Activated naive CD4-positive, alpha-beta T cell treated with anti-CD3 and anti-CD28 coated beads, Interleukin-2, amount 50 U/mL, for 24 hours (primary cell): Measurements from ENCODE around the gene MAP7D2.
"Not testable (repeated sequence)": the region's sequence is repeated elsewhere in the genome, so short reads cannot be mapped to it uniquely, and the experiment has no call there.

ENCODE experiments used
- H3K27ac Mint-ChIP-seq: one replicate; pipeline ENCODE4 v1.8.0; 2021; ENCODE audit warnings: mild to moderate bottlenecking, mixed read lengths
- H3K27me3 Mint-ChIP-seq: one replicate; pipeline ENCODE4 v1.8.0; 2021; ENCODE audit warnings: mixed read lengths
- H3K36me3 Mint-ChIP-seq: one replicate; pipeline ENCODE4 v1.8.0; 2021; ENCODE audit warnings: mixed read lengths
- H3K4me1 Mint-ChIP-seq: one replicate; pipeline ENCODE4 v1.8.0; 2021; ENCODE audit warnings: mixed read lengths
- H3K4me3 Mint-ChIP-seq: one replicate; pipeline ENCODE4 v1.8.0; 2021; ENCODE audit warnings: mild to moderate bottlenecking, mixed read lengths
- H3K9me3 Mint-ChIP-seq: one replicate; pipeline ENCODE4 v1.8.0; 2021; ENCODE audit warnings: mixed read lengths

MAP7D2 gene

GRCh38 chrX:20129547-20129946 lies 12.8 kb upstream of the MAP7D2 start:
- Mint-ChIP-seq H3K9me3 (no peaks in the 10 kb centered on the region), H3K27ac (no peak overlapping the region), H3K4me3 (no peak overlapping the region), H3K36me3 (peaks cover 2% of the 10 kb centered on the region), H3K27me3 (no peaks in the 10 kb centered on the region), H3K4me1 (no peaks in the 10 kb centered on the region)

- no peaks in the 10 kb centered on the region for H3K9me3 Mint-ChIP-seq
- no peaks in the 10 kb centered on the region for H3K4me1 Mint-ChIP-seq
- H3K4me3 Mint-ChIP-seq, result no peak overlapping the region
- H3K27ac Mint-ChIP-seq, result no peak overlapping the region
- H3K27me3 Mint-ChIP-seq, result no peaks in the 10 kb centered on the region
- peaks cover 2% of the 10 kb centered on the region for H3K36me3 Mint-ChIP-seq
Observed at GRCh38 chrX:20128670-20129069, 12.0 kb upstream of the MAP7D2 start.

GRCh38 chrX:20127440-20127839 lies 10.7 kb upstream of the MAP7D2 start:
- H3K9me3 Mint-ChIP-seq, H3K4me3 Mint-ChIP-seq, H3K4me1 Mint-ChIP-seq, H3K27ac Mint-ChIP-seq, H3K36me3 Mint-ChIP-seq, H3K27me3 Mint-ChIP-seq: not testable (repeated sequence)

GRCh38 chrX:20126833-20127232 lies 10.1 kb upstream of the MAP7D2 start:
- not testable (repeated sequence) for H3K4me3 Mint-ChIP-seq, H3K36me3 Mint-ChIP-seq, H3K27me3 Mint-ChIP-seq, H3K9me3 Mint-ChIP-seq, H3K27ac Mint-ChIP-seq, H3K4me1 Mint-ChIP-seq

- Mint-ChIP-seq H3K9me3 (no peaks in the 10 kb centered on the region), H3K36me3 (no peaks in the 10 kb centered on the region), H3K4me3 (no peak overlapping the region), H3K4me1 (no peaks in the 10 kb centered on the region), H3K27ac (no peak overlapping the region), H3K27me3 (no peaks in the 10 kb centered on the region)
Observed at GRCh38 chrX:20124964-20125363, 8.3 kb upstream of the MAP7D2 start.

- peaks cover 6% of the 10 kb centered on the region for H3K27me3 Mint-ChIP-seq
- H3K4me1 Mint-ChIP-seq, result peaks cover 5% of the 10 kb centered on the region
- no peaks in the 10 kb centered on the region for H3K9me3 Mint-ChIP-seq
- H3K4me3 Mint-ChIP-seq, result no peak overlapping the region
- H3K36me3 Mint-ChIP-seq, result no peaks in the 10 kb centered on the region
- no peak overlapping the region for H3K27ac Mint-ChIP-seq
Observed at GRCh38 chrX:20118065-20118824, 1.5 kb upstream of the MAP7D2 start.

- Mint-ChIP-seq H3K4me1 (peaks cover 5% of the 10 kb centered on the region), H3K4me3 (peak overlapping the region; percentile 19), H3K27ac (no peak overlapping the region), H3K9me3 (no peaks in the 10 kb centered on the region), H3K36me3 (no peaks in the 10 kb centered on the region), H3K27me3 (peaks cover 6% of the 10 kb centered on the region)
Observed at GRCh38 chrX:20116087-20116576, 575 bp downstream of the MAP7D2 start.

GRCh38 chrX:20112022-20112774 lies 4.5 kb downstream of the MAP7D2 start:
- Mint-ChIP-seq H3K9me3 (no peaks in the 10 kb centered on the region), H3K36me3 (no peaks in the 10 kb centered on the region), H3K4me1 (no peaks in the 10 kb centered on the region), H3K4me3 (no peak overlapping the region), H3K27me3 (peaks cover 6% of the 10 kb centered on the region), H3K27ac (no peak overlapping the region)

GRCh38 chrX:20111271-20111670 lies 5.4 kb downstream of the MAP7D2 start:
- Mint-ChIP-seq H3K27ac (no peak overlapping the region), H3K9me3 (no peaks in the 10 kb centered on the region), H3K4me1 (no peaks in the 10 kb centered on the region), H3K36me3 (no peaks in the 10 kb centered on the region), H3K27me3 (peaks cover 6% of the 10 kb centered on the region), H3K4me3 (no peak overlapping the region)

- Mint-ChIP-seq H3K27ac (no peak overlapping the region), H3K9me3 (no peaks in the 10 kb centered on the region), H3K4me3 (no peak overlapping the region), H3K36me3 (no peaks in the 10 kb centered on the region), H3K27me3 (no peaks in the 10 kb centered on the region), H3K4me1 (peaks cover 5% of the 10 kb centered on the region)
Observed at GRCh38 chrX:20101934-20102581, 14.6 kb downstream of the MAP7D2 start.

GRCh38 chrX:20091499-20091898 lies 25.2 kb downstream of the MAP7D2 start:
- Mint-ChIP-seq H3K4me1 (no peaks in the 10 kb centered on the region), H3K27me3 (no peaks in the 10 kb centered on the region), H3K27ac (no peak overlapping the region), H3K9me3 (no peaks in the 10 kb centered on the region), H3K4me3 (no peak overlapping the region), H3K36me3 (no peaks in the 10 kb centered on the region)

GRCh38 chrX:20089845-20090244 lies 26.9 kb downstream of the MAP7D2 start:
- Mint-ChIP-seq H3K27me3 (no peaks in the 10 kb centered on the region), H3K36me3 (no peaks in the 10 kb centered on the region), H3K4me3 (no peak overlapping the region), H3K4me1 (no peaks in the 10 kb centered on the region), H3K27ac (no peak overlapping the region), H3K9me3 (no peaks in the 10 kb centered on the region)

- Mint-ChIP-seq H3K36me3 (no peaks in the 10 kb centered on the region), H3K4me3 (no peak overlapping the region), H3K27me3 (no peaks in the 10 kb centered on the region), H3K9me3 (no peaks in the 10 kb centered on the region), H3K27ac (no peak overlapping the region), H3K4me1 (no peaks in the 10 kb centered on the region)
Observed at GRCh38 chrX:20080277-20080676, 36.4 kb downstream of the MAP7D2 start.

- Mint-ChIP-seq H3K4me3 (no peak overlapping the region), H3K4me1 (no peaks in the 10 kb centered on the region), H3K27ac (no peak overlapping the region), H3K36me3 (no peaks in the 10 kb centered on the region), H3K27me3 (no peaks in the 10 kb centered on the region), H3K9me3 (no peaks in the 10 kb centered on the region)
Observed at GRCh38 chrX:20071511-20072079, 45.1 kb downstream of the MAP7D2 start.

- Mint-ChIP-seq H3K4me1 (no peaks in the 10 kb centered on the region), H3K4me3 (no peak overlapping the region), H3K27me3 (no peaks in the 10 kb centered on the region), H3K9me3 (no peaks in the 10 kb centered on the region), H3K27ac (no peak overlapping the region), H3K36me3 (no peaks in the 10 kb centered on the region)
Observed at GRCh38 chrX:20067709-20068561, 48.8 kb downstream of the MAP7D2 start.
